HL-60/S4 (cell line): ENCODE data around the gene GNAZ.

Source experiments
- in situ Hi-C: fragments of 300-500 bp; cut with MboI; formaldehyde crosslinking; loops from 2 replicates; pipeline ENCODE4 v1.14.3; 2022; ENCODE audit warnings: low sequenced_read_pairs

The GNAZ gene

GRCh38 chr22:23166841-23167616, 96.7 kb downstream of the GNAZ start:
- in situ Hi-C loops = no loop called here

GRCh38 chr22:23168391-23169042, 98.2 kb downstream of the GNAZ start:
- in situ Hi-C loops = no loop called here

- in situ Hi-C loops = no loop called here
These were observed 98.7 kb downstream of the GNAZ start for GRCh38 chr22:23169043-23169406.
